Stomach smooth muscle (tissue), 2 donors: Measurements from ENCODE around the gene PLXNC1.

ENCODE experiments used
- H3K27ac ChIP-seq: one replicate; pipeline ENCODE4 v1.7.0; 2013; ENCODE audit warnings: mild to moderate bottlenecking, low read length, inconsistent platforms
- H3K27me3 ChIP-seq, 2 donors: one replicate each; pipeline ENCODE4 v1.7.0; 2013; ENCODE audit warnings: low read length in 2 of 2; ENCODE audit not compliant: insufficient read depth in 2 of 2, control insufficient read depth in 1 of 2
- H3K36me3 ChIP-seq, 2 donors: one replicate each; pipeline ENCODE4 v1.7.0; 2013; ENCODE audit warnings: low read length in 2 of 2; ENCODE audit not compliant: control insufficient read depth in 2 of 2, insufficient read depth in 2 of 2
- H3K4me1 ChIP-seq: one replicate; pipeline ENCODE4 v1.7.0; 2013; ENCODE audit warnings: low read length; ENCODE audit not compliant: control insufficient read depth, insufficient read depth
- H3K4me3 ChIP-seq, 2 donors: one replicate each; pipeline ENCODE4 v1.7.0; 2013; ENCODE audit warnings: low read length in 2 of 2
- H3K9ac ChIP-seq, 2 donors: one replicate each; pipeline ENCODE4 v1.7.0; 2013; ENCODE audit warnings: low read length in 2 of 2, mild to moderate bottlenecking in 1 of 2
- H3K9me3 ChIP-seq, 2 donors: one replicate each; pipeline ENCODE4 v1.7.0; 2013; ENCODE audit warnings: low read length in 2 of 2; ENCODE audit not compliant: control insufficient read depth in 2 of 2
- donor health status: healthy.
- donor health status: Pancreatic carcinoma.

The PLXNC1 gene

DNA sequence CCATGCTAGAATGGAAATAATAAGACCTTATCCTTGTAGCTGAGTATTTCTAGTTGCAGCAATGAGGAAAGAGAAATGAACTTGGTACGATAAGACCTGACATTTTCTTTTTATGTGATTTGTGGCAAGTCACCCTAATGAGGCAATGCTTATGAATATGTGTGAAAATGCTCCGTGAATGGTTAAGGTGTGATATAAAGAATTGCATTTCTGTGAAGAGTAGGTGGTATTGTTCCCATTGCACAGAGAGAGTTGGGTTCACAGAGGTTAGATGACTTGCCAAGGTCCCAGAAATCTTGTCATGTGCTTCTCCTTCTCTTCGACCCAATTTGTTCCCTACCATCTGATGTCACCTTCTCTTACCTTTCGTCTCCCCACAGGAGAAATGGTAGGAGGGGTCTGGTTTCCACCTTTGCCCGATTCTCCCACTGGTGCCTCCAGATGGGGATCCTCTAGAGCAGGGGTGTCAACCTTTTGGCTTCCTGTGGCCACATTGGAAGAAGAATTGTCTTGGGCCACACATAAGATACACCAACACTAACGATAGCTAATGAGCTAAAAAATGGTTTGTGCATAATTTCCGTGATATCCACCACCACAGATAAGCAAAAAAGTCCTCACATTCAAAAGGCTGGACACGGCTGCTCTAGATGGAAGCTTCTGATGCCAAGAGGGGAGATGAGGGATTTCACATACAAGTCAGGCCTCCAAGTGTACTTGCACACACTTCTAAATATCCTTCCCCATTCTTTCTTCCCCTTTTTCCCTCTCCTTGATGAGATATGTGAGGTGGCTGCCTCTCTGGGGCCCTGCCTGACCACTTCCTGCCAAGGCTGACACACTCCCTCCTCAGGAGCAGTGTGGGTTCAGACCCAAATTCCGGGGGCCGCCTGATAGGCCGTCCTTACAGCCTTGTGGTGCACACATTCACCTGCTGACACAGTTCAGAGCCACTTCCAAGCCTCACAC, 96.1 kb downstream of the PLXNC1 start:
- no peaks in the 10 kb centered on the region for H3K27me3 ChIP-seq
- no peak overlapping the region for H3K4me3 ChIP-seq
- H3K9me3 ChIP-seq = no peaks in the 10 kb centered on the region
- H3K27ac ChIP-seq = no peak overlapping the region
- no peaks in the 10 kb centered on the region for H3K4me1 ChIP-seq
- no peak overlapping the region for H3K9ac ChIP-seq
- H3K36me3 ChIP-seq = no peaks in the 10 kb centered on the region

GRCh38 chr12:94245631-94246383, 97.4 kb downstream of the PLXNC1 start:
- Histone ChIP-seq H3K27ac (no peak overlapping the region), H3K9me3 (no peaks in the 10 kb centered on the region), H3K4me3 (no peak overlapping the region), H3K9ac (no peak overlapping the region), H3K4me1 (no peaks in the 10 kb centered on the region), H3K36me3 (no peaks in the 10 kb centered on the region), H3K27me3 (no peaks in the 10 kb centered on the region)

- H3K4me3 ChIP-seq = no peak overlapping the region
- no peaks in the 10 kb centered on the region for H3K27me3 ChIP-seq
- no peak overlapping the region for H3K27ac ChIP-seq
- H3K9ac ChIP-seq = no peak overlapping the region
- H3K36me3 ChIP-seq = no peaks in the 10 kb centered on the region
- H3K9me3 ChIP-seq = no peaks in the 10 kb centered on the region
- no peaks in the 10 kb centered on the region for H3K4me1 ChIP-seq
Measured at GRCh38 chr12:94247246-94247645, 98.9 kb downstream of the PLXNC1 start.

DNA sequence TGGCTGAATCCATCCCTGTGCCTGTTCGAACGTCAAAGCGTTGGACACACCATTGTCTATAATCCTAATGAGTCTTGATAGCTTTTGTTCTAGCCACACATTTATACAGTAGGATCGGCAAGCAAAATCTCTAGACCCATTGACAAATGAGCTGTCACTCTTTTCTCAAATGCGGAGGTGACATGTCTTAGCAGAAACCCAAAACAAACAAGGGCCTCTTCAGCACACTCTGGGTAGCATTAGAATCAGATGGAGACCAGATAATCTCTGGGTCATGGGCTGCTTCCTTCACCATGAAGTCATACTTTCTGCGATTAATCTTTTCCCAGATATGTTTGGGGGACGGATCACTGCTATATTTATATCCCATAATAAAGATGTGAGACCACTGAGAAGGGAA, 100.2 kb downstream of the PLXNC1 start:
- H3K4me3 ChIP-seq = no peak overlapping the region
- H3K9me3 ChIP-seq = no peaks in the 10 kb centered on the region
- no peak overlapping the region for H3K9ac ChIP-seq
- no peaks in the 10 kb centered on the region for H3K4me1 ChIP-seq
- no peaks in the 10 kb centered on the region for H3K27me3 ChIP-seq
- no peak overlapping the region for H3K27ac ChIP-seq
- H3K36me3 ChIP-seq = no peaks in the 10 kb centered on the region

- H3K36me3 ChIP-seq = no peaks in the 10 kb centered on the region
- H3K4me1 ChIP-seq = no peaks in the 10 kb centered on the region
Measured at GRCh38 chr12:94250130-94250529, 101.8 kb downstream of the PLXNC1 start.

GRCh38 chr12:94254270-94254669, 105.9 kb downstream of the PLXNC1 start:
- H3K4me3 ChIP-seq = no peak overlapping the region
- H3K9me3 ChIP-seq = no peaks in the 10 kb centered on the region
- no peaks in the 10 kb centered on the region for H3K4me1 ChIP-seq
- H3K36me3 ChIP-seq = no peaks in the 10 kb centered on the region
- no peak overlapping the region for H3K9ac ChIP-seq
- no peak overlapping the region for H3K27ac ChIP-seq
- no peaks in the 10 kb centered on the region for H3K27me3 ChIP-seq

More at GRCh38 chr12:94250130-94250529, 101.8 kb downstream of the PLXNC1 start:
- Histone ChIP-seq H3K27ac (no peak overlapping the region), H3K9ac (no peak overlapping the region), H3K4me3 (no peak overlapping the region), H3K27me3 (no peaks in the 10 kb centered on the region), H3K9me3 (no peaks in the 10 kb centered on the region)

DNA sequence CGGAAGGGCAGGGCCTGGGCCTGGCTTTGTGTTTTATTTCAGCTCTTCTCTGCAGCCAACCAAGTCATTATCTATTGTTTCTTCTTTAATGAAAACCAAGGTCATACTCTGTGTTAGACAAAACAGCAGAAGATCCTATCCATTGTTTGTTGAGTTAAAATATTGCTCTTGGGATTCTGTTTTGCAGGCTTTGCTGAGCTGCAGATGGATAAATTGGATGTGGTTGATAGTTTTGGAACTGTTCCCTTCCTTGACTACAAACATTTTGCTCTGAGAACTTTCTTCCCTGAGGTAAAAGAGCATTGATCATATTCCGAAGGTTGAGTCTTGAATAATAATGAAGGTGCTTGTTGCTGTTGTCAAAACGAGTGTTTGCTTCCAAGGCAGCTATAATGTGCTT, 106.6 kb downstream of the PLXNC1 start:
- no peaks in the 10 kb centered on the region for H3K27me3 ChIP-seq
- H3K4me3 ChIP-seq = no peak overlapping the region
- H3K4me1 ChIP-seq = no peaks in the 10 kb centered on the region
- H3K9me3 ChIP-seq = no peaks in the 10 kb centered on the region
- no peaks in the 10 kb centered on the region for H3K36me3 ChIP-seq
- no peak overlapping the region for H3K9ac ChIP-seq
- no peak overlapping the region for H3K27ac ChIP-seq

- H3K9ac ChIP-seq = no peak overlapping the region
- no peak overlapping the region for H3K4me3 ChIP-seq
- no peak overlapping the region for H3K27ac ChIP-seq
- H3K9me3 ChIP-seq = no peaks in the 10 kb centered on the region
- peaks cover under 1% of the 10 kb centered on the region for H3K4me1 ChIP-seq
- no peaks in the 10 kb centered on the region for H3K36me3 ChIP-seq
- no peaks in the 10 kb centered on the region for H3K27me3 ChIP-seq
Measured at GRCh38 chr12:94255428-94255827, 107.1 kb downstream of the PLXNC1 start.

DNA sequence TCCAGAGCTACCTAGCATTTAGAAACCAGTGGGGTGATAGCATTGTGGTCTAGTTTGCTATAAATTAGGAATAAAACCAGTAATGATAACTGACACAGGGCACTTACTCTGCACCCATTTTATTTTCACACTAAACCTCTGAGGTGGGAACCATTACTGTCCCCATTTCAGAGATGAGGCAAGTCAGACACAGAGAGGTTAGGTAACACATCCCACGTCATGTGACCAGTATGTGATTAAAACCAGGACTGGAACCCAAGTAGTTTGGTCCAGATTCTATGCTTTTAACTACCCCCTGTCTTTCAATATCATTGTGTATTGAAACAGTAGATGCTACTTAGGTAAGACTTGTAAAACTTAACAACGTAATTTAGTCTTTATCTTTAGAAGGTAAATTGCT, 110.2 kb downstream of the PLXNC1 start:
- no peak overlapping the region for H3K4me3 ChIP-seq

DNA sequence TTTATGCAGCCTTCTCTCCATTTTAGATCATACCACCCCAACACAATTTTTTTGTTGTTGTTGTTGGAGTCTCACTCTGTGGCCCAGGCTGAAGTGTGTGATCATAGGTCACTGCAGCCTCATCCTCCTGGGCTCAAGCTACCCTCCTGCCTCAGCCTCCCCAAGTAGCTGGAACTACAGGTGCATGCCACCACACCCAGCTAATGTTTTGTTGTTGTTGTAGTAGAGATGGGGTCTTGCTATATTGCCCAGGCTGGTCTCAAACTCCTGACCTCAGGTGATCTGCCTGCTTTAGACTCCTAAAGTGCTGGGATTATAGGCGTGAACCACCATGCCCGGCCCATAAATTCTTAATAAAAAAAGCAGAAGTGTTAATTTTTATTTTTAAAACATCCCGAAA, 111.6 kb downstream of the PLXNC1 start:
- Histone ChIP-seq H3K9ac (no peak overlapping the region), H3K36me3 (no peaks in the 10 kb centered on the region), H3K4me3 (no peak overlapping the region), H3K9me3 (no peaks in the 10 kb centered on the region), H3K27me3 (no peaks in the 10 kb centered on the region), H3K4me1 (peaks cover 26% of the 10 kb centered on the region), H3K27ac (no peak overlapping the region)

More for the DNA sequence above, 110.2 kb downstream of the PLXNC1 start:
- Histone ChIP-seq H3K4me1 (peaks cover 22% of the 10 kb centered on the region), H3K27ac (no peak overlapping the region), H3K9me3 (no peaks in the 10 kb centered on the region), H3K9ac (no peak overlapping the region), H3K36me3 (no peaks in the 10 kb centered on the region), H3K27me3 (no peaks in the 10 kb centered on the region)
